Measurements from ENCODE around the gene HDAC7. TPM values are rescaled to one million over a fixed set of nuclear protein-coding genes. Genes with fewer than 3 reads are reported as not detected.

HDAC7 gene
- total RNA-seq, 2 experiments from 2014 or later = 218 to 232 TPM

- peaks cover 13% of the 10 kb centered on the region for H3K36me3 Mint-ChIP-seq (ENCODE audit: low read depth)
- no peaks in the 10 kb centered on the region for H3K9me3 Mint-ChIP-seq
- H3K27ac Mint-ChIP-seq = peak overlapping the region; percentile 96
- CTCF ChIA-PET = interaction anchor here (1.0 kb wide), 1 partner anchor 10 kb away, joined by 4 read pairs; no protein-coding TSS in a partner anchor
- no peak for DNase-seq
- H3K4me3 Mint-ChIP-seq = no peak overlapping the region
- POLR2A ChIA-PET = no interaction called here
- H3K27me3 Mint-ChIP-seq = no peaks in the 10 kb centered on the region
- peaks cover 79% of the 10 kb centered on the region for H3K4me1 Mint-ChIP-seq
Observed at GRCh38 chr12:47823422-47824086, 3.9 kb upstream of the HDAC7 start.

- H3K27ac Mint-ChIP-seq = no peak overlapping the region
- ChIA-PET POLR2A (interaction anchor here (0.6 kb wide), 1 partner anchor 8 kb away, joined by 3 read pairs; no protein-coding TSS in a partner anchor), CTCF (interaction anchor here (1.2 to 17.2 kb wide), 4 partner anchors 9 to 44 kb away, joined by 3 to 309 read pairs (median 16); no protein-coding TSS in a partner anchor)
- H3K27me3 Mint-ChIP-seq = no peaks in the 10 kb centered on the region
- H3K4me1 Mint-ChIP-seq = peaks cover 76% of the 10 kb centered on the region
- no peak for DNase-seq
- no peaks in the 10 kb centered on the region for H3K9me3 Mint-ChIP-seq
- peaks cover 20% of the 10 kb centered on the region for H3K36me3 Mint-ChIP-seq (ENCODE audit: low read depth)
- no peak overlapping the region for H3K4me3 Mint-ChIP-seq
Observed at GRCh38 chr12:47822863-47823262, 3.2 kb upstream of the HDAC7 start.

- H3K36me3 Mint-ChIP-seq (ENCODE audit: low read depth) = peaks cover 24% of the 10 kb centered on the region
- H3K27ac Mint-ChIP-seq = peak overlapping the region; percentile 14
- no peak for DNase-seq
- ChIA-PET CTCF (interaction anchor here (1.2 to 17.2 kb wide), 4 partner anchors 9 to 43 kb away, joined by 3 to 309 read pairs (median 16); no protein-coding TSS in a partner anchor), POLR2A (interaction anchor here (0.6 to 0.7 kb wide), 3 partner anchors 8 to 64 kb away, joined by 3 to 5 read pairs (median 4); no protein-coding TSS in a partner anchor)
- no peaks in the 10 kb centered on the region for H3K27me3 Mint-ChIP-seq
- no peak overlapping the region for H3K4me3 Mint-ChIP-seq
- H3K4me1 Mint-ChIP-seq = peaks cover 79% of the 10 kb centered on the region
- no peaks in the 10 kb centered on the region for H3K9me3 Mint-ChIP-seq
Observed at GRCh38 chr12:47822401-47822800, 2.7 kb upstream of the HDAC7 start.

- peaks cover 79% of the 10 kb centered on the region for H3K4me1 Mint-ChIP-seq
- no peaks in the 10 kb centered on the region for H3K9me3 Mint-ChIP-seq
- peaks cover 30% of the 10 kb centered on the region for H3K36me3 Mint-ChIP-seq (ENCODE audit: low read depth)
- CTCF ChIA-PET = interaction anchor here (1.2 to 17.2 kb wide), 4 partner anchors 8 to 16 kb away, joined by 4 to 309 read pairs (median 16); no protein-coding TSS in a partner anchor
- peak overlapping the region; percentile 90 for H3K27ac Mint-ChIP-seq
- H3K27me3 Mint-ChIP-seq = no peaks in the 10 kb centered on the region
- peak overlapping the region; percentile 76 for H3K4me3 Mint-ChIP-seq
- POLR2A ChIA-PET = no interaction called here
- DNase-seq = no peak
Observed at GRCh38 chr12:47821346-47821706, 1.6 kb upstream of the HDAC7 start.

GRCh38 chr12:47820631-47821345, 1.1 kb upstream of the HDAC7 start:
- CTCF ChIA-PET = interaction anchor here (1.2 to 17.2 kb wide), 3 partner anchors 13 to 16 kb away, joined by 4 to 309 read pairs (median 23); no protein-coding TSS in a partner anchor
- Mint-ChIP-seq H3K36me3 (ENCODE audit: low read depth) (peaks cover 35% of the 10 kb centered on the region), H3K4me3 (peak overlapping the region; percentile 76), H3K27me3 (no peaks in the 10 kb centered on the region), H3K27ac (peak overlapping the region; percentile 90), H3K4me1 (peaks cover 79% of the 10 kb centered on the region), H3K9me3 (no peaks in the 10 kb centered on the region)
- POLR2A ChIA-PET = no interaction called here
- no peak for DNase-seq

- peaks cover 41% of the 10 kb centered on the region for H3K36me3 Mint-ChIP-seq (ENCODE audit: low read depth)
Observed at GRCh38 chr12:47819138-47819895, 386 bp downstream of the HDAC7 start.

GRCh38 chr12:47818467-47819137, 1.1 kb downstream of the HDAC7 start:
- no peaks in the 10 kb centered on the region for H3K9me3 Mint-ChIP-seq
- POLR2A ChIA-PET = interaction anchor here (0.7 to 1.0 kb wide), 3 partner anchors 10 to 14 kb away, joined by 3 to 5 read pairs (median 3); no protein-coding TSS in a partner anchor
- peak overlapping the region; percentile 94 for H3K4me3 Mint-ChIP-seq
- CTCF ChIA-PET = interaction anchor here (1.2 to 17.2 kb wide), 11 partner anchors 10 to 101 kb away, joined by 3 to 309 read pairs (median 4); partner anchors contain the start of gene RAPGEF3
- peaks cover 79% of the 10 kb centered on the region for H3K4me1 Mint-ChIP-seq
- DNase-seq = peak; percentile 44
- peak overlapping the region; percentile 97 for H3K27ac Mint-ChIP-seq
- H3K27me3 Mint-ChIP-seq = no peaks in the 10 kb centered on the region
- peaks cover 48% of the 10 kb centered on the region for H3K36me3 Mint-ChIP-seq (ENCODE audit: low read depth)

More at GRCh38 chr12:47819138-47819895, 386 bp downstream of the HDAC7 start:
- Mint-ChIP-seq H3K4me3 (peak overlapping the region; percentile 94), H3K9me3 (no peaks in the 10 kb centered on the region), H3K27ac (peak overlapping the region; percentile 97), H3K4me1 (peaks cover 79% of the 10 kb centered on the region), H3K27me3 (no peaks in the 10 kb centered on the region)
- DNase-seq = peak; percentile 55
- ChIA-PET CTCF (interaction anchor here (1.2 to 17.2 kb wide), 7 partner anchors 11 to 102 kb away, joined by 3 to 309 read pairs (median 4); no protein-coding TSS in a partner anchor), POLR2A (interaction anchor here (0.8 to 1.0 kb wide), 2 partner anchors 12 to 14 kb away, joined by 3 read pairs; no protein-coding TSS in a partner anchor)

GRCh38 chr12:47818007-47818376, 1.7 kb downstream of the HDAC7 start:
- CTCF ChIA-PET = interaction anchor here (1.2 to 17.2 kb wide), 13 partner anchors 9 to 102 kb away, joined by 3 to 309 read pairs (median 4); partner anchors contain the start of gene RAPGEF3
- no peak for DNase-seq
- H3K27ac Mint-ChIP-seq = peak overlapping the region; percentile 97
- POLR2A ChIA-PET = interaction anchor here (0.7 kb wide), 1 partner anchor 10 kb away, joined by 5 read pairs; no protein-coding TSS in a partner anchor
- peaks cover 53% of the 10 kb centered on the region for H3K36me3 Mint-ChIP-seq (ENCODE audit: low read depth)
- H3K9me3 Mint-ChIP-seq = no peaks in the 10 kb centered on the region
- peak overlapping the region; percentile 94 for H3K4me3 Mint-ChIP-seq
- peaks cover 79% of the 10 kb centered on the region for H3K4me1 Mint-ChIP-seq
- no peaks in the 10 kb centered on the region for H3K27me3 Mint-ChIP-seq

GRCh38 chr12:47817272-47818006, 2.3 kb downstream of the HDAC7 start:
- DNase-seq = no peak
- peaks cover 57% of the 10 kb centered on the region for H3K36me3 Mint-ChIP-seq (ENCODE audit: low read depth)

GRCh38 chr12:47816403-47817271, 3.1 kb downstream of the HDAC7 start:
- DNase-seq = no peak
- Mint-ChIP-seq H3K4me1 (peaks cover 79% of the 10 kb centered on the region), H3K4me3 (peak overlapping the region; percentile 94), H3K27me3 (no peaks in the 10 kb centered on the region), H3K27ac (peak overlapping the region; percentile 97), H3K36me3 (ENCODE audit: low read depth) (peaks cover 63% of the 10 kb centered on the region), H3K9me3 (no peaks in the 10 kb centered on the region)
- ChIA-PET POLR2A (interaction anchor here (0.7 kb wide), 2 partner anchors 9 to 10 kb away, joined by 3 to 4 read pairs; no protein-coding TSS in a partner anchor), CTCF (interaction anchor here (0.6 to 17.2 kb wide), 10 partner anchors 8 to 1381 kb away, joined by 3 to 309 read pairs (median 4); no protein-coding TSS in a partner anchor)

More at GRCh38 chr12:47817272-47818006, 2.3 kb downstream of the HDAC7 start:
- CTCF ChIA-PET = interaction anchor here (0.6 to 17.2 kb wide), 14 partner anchors 9 to 1380 kb away, joined by 3 to 309 read pairs (median 3); partner anchors contain the start of gene RAPGEF3
- Mint-ChIP-seq H3K27me3 (no peaks in the 10 kb centered on the region), H3K27ac (peak overlapping the region; percentile 97), H3K4me3 (peak overlapping the region; percentile 94), H3K9me3 (no peaks in the 10 kb centered on the region), H3K4me1 (peaks cover 79% of the 10 kb centered on the region)
- POLR2A ChIA-PET = interaction anchor here (0.7 kb wide), 2 partner anchors 9 to 10 kb away, joined by 3 to 4 read pairs; no protein-coding TSS in a partner anchor
